Effector memory CD4-positive, alpha-beta T cell (primary cell): ENCODE measurements around the gene LRP2BP.
"Not testable (repeated sequence)": the region's sequence is repeated elsewhere in the genome, so short reads cannot be mapped to it uniquely, and the experiment has no call there.

Source experiments
- DNase-seq, 3 donors: peaks; one replicate each; pipeline ENCODE4 v3.0.0-alpha.2; 2020
- H3K27ac ChIP-seq: 2 replicates; pipeline ENCODE4 v1.7.0; 2013; ENCODE audit warnings: mild to moderate bottlenecking, low read length, moderate library complexity; ENCODE audit not compliant: insufficient read depth, poor library complexity, severe bottlenecking
- H3K27me3 ChIP-seq: replicated peaks from 2 replicates; pipeline ENCODE4 v1.7.0; 2013; ENCODE audit warnings: mild to moderate bottlenecking, low read length; ENCODE audit not compliant: insufficient read depth, control insufficient read depth, poor library complexity, severe bottlenecking
- H3K36me3 ChIP-seq: 2 replicates; pipeline ENCODE4 v1.7.0; 2013; ENCODE audit warnings: mild to moderate bottlenecking, low read length, moderate library complexity; ENCODE audit not compliant: control insufficient read depth, insufficient read depth
- H3K4me1 ChIP-seq: 2 replicates; pipeline ENCODE4 v1.7.0; 2013; ENCODE audit warnings: low read length, mild to moderate bottlenecking; ENCODE audit not compliant: control insufficient read depth, insufficient read depth, poor library complexity, severe bottlenecking
- H3K4me3 ChIP-seq: 2 replicates; pipeline ENCODE4 v1.7.0; 2013; ENCODE audit warnings: low read length, low read depth, mild to moderate bottlenecking; ENCODE audit not compliant: insufficient read depth, poor library complexity, severe bottlenecking
- H3K9me3 ChIP-seq: 2 replicates; pipeline ENCODE4 v1.7.0; 2013; ENCODE audit warnings: mild to moderate bottlenecking, low read length, moderate library complexity; ENCODE audit not compliant: control insufficient read depth

Gene LRP2BP

DNA sequence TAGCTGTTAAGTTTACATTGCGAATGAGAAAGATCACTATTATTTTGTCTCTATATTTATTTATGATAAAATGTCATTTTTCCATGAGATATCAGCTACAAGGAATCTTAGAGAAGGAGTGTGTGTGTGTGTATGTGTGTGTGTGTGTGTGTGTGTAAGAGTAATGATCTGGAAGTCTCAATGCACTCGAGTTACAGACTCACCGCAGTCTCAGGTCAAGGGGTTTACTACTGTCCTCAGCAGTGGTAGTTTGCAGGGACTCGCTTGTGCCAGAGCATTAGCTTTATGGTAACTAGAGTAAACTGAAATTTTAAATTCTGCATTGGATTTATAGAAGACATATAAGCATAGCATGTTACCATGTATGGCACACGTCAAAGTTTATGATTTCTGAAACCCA, 30.8 kb downstream of the LRP2BP start:
- Histone ChIP-seq H3K4me3 (no peak overlapping the region), H3K27ac (no peak overlapping the region), H3K4me1 (no peaks in the 10 kb centered on the region), H3K27me3 (no peaks in the 10 kb centered on the region), H3K9me3 (no peaks in the 10 kb centered on the region), H3K36me3 (no peaks in the 10 kb centered on the region)
- no peak for DNase-seq

DNA sequence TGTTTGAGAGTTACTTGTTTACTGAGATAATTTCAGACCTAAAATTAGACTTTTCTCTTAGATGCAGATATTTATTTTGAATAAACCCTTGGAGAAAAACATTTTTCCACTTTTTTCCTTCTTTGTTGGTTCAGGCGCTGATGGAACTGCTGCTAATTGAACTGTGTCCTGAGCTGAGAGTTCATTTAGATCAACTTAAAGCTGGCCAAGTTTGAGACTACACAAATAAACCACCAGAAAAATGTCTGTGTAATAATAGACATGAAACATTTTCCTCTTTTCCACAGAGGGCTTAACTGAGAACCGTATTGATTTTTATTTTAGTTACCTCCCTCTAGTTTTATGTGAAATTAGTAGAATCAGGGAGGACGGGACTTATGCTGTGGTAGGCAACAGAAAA, 32.5 kb downstream of the LRP2BP start:
- H3K4me1 ChIP-seq = no peaks in the 10 kb centered on the region
- no peaks in the 10 kb centered on the region for H3K36me3 ChIP-seq
- no peak overlapping the region for H3K27ac ChIP-seq
- H3K27me3 ChIP-seq = no peaks in the 10 kb centered on the region
- no peak for DNase-seq
- no peak overlapping the region for H3K4me3 ChIP-seq
- H3K9me3 ChIP-seq = no peaks in the 10 kb centered on the region

DNA sequence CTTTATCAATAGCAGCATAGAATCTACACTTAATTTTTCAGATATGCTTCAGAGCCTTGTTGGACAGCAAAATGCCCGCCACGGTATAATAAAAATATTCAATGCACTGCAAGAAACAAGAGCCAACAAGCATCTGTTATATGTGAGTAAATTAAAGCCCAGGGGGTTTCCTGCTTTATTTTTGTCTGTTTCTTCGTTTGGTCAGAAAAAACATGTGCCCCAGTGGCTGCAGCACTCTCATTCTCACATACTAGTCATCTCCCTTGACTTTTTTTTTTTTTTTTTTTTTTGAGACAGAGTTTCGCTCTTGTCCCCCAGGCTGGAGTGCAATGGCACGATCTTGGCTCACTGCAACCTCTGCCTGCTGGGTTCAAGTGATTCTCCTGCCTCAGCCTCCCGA, 33.2 kb downstream of the LRP2BP start:
- not testable (repeated sequence) for DNase-seq, H3K4me1 ChIP-seq, H3K27me3 ChIP-seq, H3K4me3 ChIP-seq, H3K36me3 ChIP-seq, H3K27ac ChIP-seq, H3K9me3 ChIP-seq

DNA sequence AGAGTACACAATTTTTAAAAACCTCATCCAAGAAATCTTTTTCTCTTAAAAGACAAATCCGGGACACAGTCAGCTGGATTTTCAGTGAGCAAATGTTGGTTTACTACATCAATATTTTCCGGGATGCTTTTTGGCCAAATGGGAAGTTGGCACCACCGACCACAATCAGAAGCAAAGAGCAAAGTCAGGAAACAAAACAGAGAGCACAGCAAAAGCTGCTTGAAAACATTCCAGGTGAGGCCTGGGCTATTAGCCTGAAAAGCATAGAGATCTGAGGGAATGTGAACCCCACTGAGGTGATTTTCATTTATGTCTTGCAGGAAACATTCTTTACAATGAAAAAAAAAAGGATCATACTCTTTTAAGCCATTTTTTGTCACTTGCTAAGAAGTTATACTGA, 33.9 kb downstream of the LRP2BP start:
- no peaks in the 10 kb centered on the region for H3K4me1 ChIP-seq

GRCh38 chr4:185359767-185360446, 35.8 kb downstream of the LRP2BP start:
- H3K4me1 ChIP-seq = no peaks in the 10 kb centered on the region
- no peak overlapping the region for H3K4me3 ChIP-seq
- H3K27ac ChIP-seq = no peak overlapping the region
- peaks cover 5% of the 10 kb centered on the region for H3K36me3 ChIP-seq
- no peak for DNase-seq
- no peaks in the 10 kb centered on the region for H3K27me3 ChIP-seq
- no peaks in the 10 kb centered on the region for H3K9me3 ChIP-seq

More for the DNA sequence above, 33.9 kb downstream of the LRP2BP start:
- Histone ChIP-seq H3K9me3 (no peaks in the 10 kb centered on the region), H3K4me3 (no peak overlapping the region), H3K27me3 (no peaks in the 10 kb centered on the region), H3K27ac (no peak overlapping the region), H3K36me3 (peaks cover 5% of the 10 kb centered on the region)
- no peak for DNase-seq

DNA sequence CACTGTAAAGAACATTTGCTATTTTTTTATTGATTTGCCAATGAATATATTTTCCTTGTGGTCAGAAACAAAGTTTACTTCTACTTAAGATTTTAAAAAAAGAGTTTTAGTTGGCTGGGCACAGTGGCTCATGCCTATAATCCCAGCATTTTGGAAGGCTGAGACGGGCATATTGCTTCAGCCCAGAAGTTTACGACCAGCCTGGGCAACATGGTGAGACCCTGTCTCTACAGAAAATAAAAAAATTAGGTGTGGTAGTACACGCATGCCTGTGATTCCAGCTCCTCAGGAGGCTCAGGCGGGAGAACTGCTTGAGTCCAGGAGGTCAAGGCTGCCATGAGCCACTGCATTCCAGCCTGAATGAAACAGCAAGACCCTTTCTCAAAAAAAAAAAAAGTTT, 36.8 kb downstream of the LRP2BP start:
- H3K27ac ChIP-seq = no peak overlapping the region

DNA sequence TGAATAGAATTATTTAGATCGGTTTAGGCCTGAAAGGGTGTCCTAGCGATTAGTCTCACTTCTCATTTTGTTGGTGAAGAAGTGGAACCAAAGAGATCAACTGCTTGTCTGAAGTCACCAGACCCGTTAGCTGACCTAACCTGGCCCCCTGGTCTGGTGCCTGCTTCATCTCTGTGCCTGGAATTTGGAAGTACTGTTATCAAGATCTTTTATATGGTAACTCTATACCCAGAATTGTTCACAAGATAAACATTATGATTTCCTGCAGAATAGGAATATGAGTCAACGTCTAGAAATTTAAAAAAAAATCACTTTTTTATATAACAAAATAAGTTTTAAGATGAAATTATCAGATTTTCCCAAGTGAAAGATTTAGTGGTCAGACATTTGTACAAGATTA, 37.2 kb downstream of the LRP2BP start:
- Histone ChIP-seq H3K36me3 (peaks cover 11% of the 10 kb centered on the region), H3K27ac (no peak overlapping the region), H3K4me1 (no peaks in the 10 kb centered on the region), H3K4me3 (no peak overlapping the region), H3K27me3 (no peaks in the 10 kb centered on the region), H3K9me3 (no peaks in the 10 kb centered on the region)
- DNase-seq = no peak

More for the DNA sequence above, 36.8 kb downstream of the LRP2BP start:
- peaks cover 10% of the 10 kb centered on the region for H3K36me3 ChIP-seq
- H3K27me3 ChIP-seq = no peaks in the 10 kb centered on the region
- no peak overlapping the region for H3K4me3 ChIP-seq
- DNase-seq = no peak
- no peaks in the 10 kb centered on the region for H3K9me3 ChIP-seq
- H3K4me1 ChIP-seq = no peaks in the 10 kb centered on the region

- no peak overlapping the region for H3K4me3 ChIP-seq
- H3K4me1 ChIP-seq = no peaks in the 10 kb centered on the region
- no peaks in the 10 kb centered on the region for H3K9me3 ChIP-seq
- DNase-seq = no peak
- H3K27ac ChIP-seq = no peak overlapping the region
- H3K27me3 ChIP-seq = no peaks in the 10 kb centered on the region
- H3K36me3 ChIP-seq = peaks cover 11% of the 10 kb centered on the region
Observed at GRCh38 chr4:185357733-185358440, 37.8 kb downstream of the LRP2BP start.

- no peaks in the 10 kb centered on the region for H3K4me1 ChIP-seq
- H3K27ac ChIP-seq = no peak overlapping the region
- H3K27me3 ChIP-seq = no peaks in the 10 kb centered on the region
- no peaks in the 10 kb centered on the region for H3K9me3 ChIP-seq
- no peak overlapping the region for H3K4me3 ChIP-seq
- no peak for DNase-seq
- peaks cover 11% of the 10 kb centered on the region for H3K36me3 ChIP-seq
Observed at GRCh38 chr4:185357211-185357610, 38.5 kb downstream of the LRP2BP start.

DNA sequence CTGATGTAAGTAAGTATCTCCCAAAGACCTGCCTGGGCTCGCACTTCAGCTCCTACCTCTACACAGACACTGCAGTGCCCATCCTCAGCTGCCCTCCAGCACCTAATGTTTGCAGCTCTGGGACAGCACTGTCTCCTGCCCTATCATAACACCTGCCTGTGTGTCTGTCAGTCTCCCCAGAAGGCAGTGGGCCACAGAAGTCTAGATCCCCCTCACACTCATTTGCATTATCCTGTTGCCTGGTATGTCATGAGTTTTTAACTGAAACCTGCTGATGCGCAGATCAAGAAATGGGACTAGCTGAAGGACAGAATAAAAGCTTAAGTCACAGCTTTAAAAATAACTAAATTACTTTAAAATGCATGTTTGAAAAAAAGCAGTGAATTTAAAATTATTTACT, 43.0 kb downstream of the LRP2BP start:
- peaks cover 11% of the 10 kb centered on the region for H3K36me3 ChIP-seq
- H3K4me1 ChIP-seq = no peaks in the 10 kb centered on the region
- no peak overlapping the region for H3K4me3 ChIP-seq
- H3K27me3 ChIP-seq = no peaks in the 10 kb centered on the region
- H3K9me3 ChIP-seq = no peaks in the 10 kb centered on the region
- no peak overlapping the region for H3K27ac ChIP-seq
- no peak for DNase-seq
